Activated naive CD8-positive, alpha-beta T cell treated with anti-CD3 and anti-CD28 coated beads, Interleukin-2, amount 50 U/mL, for 16 hours (primary cell): ENCODE measurements around the gene UBE2H.
"Not testable (repeated sequence)": the region's sequence is repeated elsewhere in the genome, so short reads cannot be mapped to it uniquely, and the experiment has no call there.

Source experiments
- DNase-seq: peaks from one replicate; pipeline ENCODE4 v3.0.0-alpha.2; 2020; ENCODE audit warnings: low read depth, low spot score

UBE2H gene

GRCh38 chr7:129908181-129908580 lies 44.6 kb downstream of the UBE2H start:
- no peak for DNase-seq

DNA sequence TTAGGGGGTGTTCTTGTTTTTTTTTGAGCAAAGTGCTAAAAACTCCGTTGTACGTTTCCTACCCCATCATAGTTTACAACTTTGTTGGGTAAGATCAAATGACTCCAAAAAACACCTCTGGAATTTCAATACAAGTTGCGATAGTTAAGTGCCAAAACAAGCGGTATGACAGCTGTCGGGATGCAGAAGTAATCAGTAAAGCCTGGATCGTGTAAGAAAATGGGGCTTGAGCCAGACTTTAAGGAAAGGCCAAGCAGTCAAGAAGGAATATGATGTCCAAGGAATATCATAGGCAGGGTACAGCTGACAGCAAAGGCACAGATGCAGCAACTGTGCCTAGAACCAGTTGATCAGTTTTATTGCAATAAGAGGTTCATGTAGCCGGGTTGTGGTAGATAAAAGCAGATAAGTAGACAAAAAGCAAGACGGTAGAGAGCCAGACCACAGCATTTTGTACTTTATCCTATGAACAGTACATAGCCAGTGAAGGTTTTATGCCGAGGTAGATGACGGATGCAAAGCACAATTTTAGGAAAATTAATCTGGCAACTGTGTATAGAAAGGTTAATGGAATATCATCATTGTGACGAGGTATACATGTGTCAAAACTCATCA lies 45.5 kb downstream of the UBE2H start:
- DNase-seq: no peak

DNA sequence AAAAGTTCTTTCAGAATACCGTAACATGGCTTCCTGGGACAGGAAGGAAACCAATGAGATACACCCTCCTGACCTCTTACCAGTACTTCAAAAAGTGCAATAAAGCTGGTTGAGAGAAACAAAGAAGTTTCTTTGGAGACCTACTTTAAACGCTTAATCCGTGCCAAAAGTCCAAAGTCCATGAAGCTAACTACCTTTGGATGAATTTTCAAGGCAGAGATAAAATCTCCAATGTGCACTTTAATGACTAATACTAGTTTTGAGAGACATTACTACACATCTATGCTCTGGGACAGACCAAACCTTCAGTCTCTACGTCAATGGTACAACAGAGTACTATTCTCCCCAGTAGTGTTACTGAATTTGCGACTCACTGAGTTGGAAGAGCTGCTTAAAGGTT lies 46.1 kb downstream of the UBE2H start:
- DNase-seq: no peak

DNA sequence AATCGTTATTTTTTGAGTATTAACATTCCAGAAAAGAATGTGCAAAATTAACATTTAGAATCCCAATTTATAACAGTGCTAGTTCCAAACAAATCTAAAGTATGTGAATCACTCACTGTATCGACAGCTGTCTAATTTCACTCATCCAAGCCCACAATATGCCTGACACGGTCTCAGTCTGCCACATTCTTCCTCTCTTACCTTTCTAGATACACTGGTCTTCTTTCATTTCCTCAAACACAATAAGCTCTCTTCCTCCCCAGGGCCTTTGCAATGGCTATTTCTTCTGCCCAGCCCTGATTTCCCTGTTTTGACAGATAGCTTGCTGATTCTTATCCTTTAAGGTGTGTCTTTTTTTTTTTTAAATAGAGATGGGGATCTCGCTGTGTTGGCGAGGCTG lies 48.8 kb downstream of the UBE2H start:
- DNase-seq: no peak

DNA sequence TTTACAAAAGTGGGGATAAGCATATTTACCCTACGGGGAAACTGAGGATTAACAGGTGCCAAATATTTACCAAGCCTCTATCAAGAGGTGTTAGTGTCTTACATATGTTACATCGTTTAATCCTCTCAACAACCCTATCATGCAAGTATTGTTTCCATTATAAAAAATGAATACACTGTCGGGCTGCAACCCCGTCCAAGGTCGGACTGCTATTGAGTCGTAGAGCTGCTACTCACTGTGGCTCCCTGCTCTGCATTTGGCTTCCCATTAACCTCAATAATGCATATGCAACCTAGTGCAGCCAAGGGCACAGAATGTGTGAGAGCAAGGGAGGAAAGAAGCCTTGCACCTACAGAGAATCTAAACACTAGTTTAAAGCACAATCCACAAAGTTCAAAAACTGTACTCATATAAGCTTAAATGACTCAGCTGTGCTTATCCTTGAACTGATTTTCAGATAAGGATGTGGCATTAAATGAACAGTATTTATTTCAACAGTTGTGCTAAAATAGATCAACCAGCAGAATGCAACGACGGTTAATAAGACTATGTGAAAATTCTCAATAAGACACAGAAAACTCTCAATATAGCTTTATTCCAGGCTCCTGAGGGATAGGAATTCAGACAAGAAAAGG lies 49.9 kb downstream of the UBE2H start:
- DNase-seq: no peak

DNA sequence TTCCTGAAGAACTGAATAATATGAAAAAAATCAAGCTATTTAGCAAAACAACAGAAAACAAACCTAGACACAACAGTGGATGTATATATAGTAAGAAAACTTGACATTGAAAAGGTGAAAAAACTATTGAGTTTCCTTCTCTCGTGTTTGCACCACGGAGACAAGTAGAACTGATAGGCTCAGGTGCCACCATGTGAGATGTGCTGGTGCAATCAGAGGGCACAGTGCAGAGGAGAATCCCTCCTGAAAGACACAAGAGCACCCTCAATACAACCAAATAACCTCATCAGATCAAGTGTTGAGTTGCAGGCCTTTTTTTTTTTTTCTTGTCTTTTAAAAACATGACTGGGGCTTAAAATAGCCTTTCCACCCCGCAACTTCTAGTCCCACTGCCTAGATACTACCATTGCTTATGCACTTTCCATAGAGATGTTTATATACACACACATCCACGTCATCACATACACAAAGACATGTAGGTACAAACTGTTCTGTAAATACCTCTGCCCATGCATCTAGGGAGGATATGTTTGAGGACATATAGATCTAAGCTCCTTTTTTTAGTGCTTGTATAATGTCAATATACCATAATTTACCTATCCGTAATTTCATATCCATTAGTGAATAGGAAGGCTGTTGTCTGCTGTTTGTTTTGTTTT lies 54.1 kb downstream of the UBE2H start:
- DNase-seq: no peak

DNA sequence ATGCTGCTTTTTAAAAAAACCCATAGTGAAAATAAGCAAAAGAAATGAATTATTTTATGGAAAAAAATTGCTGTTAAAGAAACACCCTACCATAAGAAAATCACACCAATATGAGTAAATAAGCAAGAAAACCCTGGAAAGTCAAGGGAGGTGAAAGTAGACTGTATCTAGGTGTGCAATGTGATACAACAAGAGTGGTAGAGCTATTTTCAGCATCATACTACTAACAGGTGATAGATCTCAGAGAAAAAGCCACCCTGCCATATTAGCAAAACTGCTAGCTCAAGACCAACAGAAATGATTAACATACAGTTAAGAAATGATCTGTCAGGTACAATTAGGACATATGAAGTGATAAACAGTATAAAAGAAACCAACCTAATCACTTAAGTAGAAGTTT lies 54.8 kb downstream of the UBE2H start:
- DNase-seq: no peak

- no peak for DNase-seq
Measured at GRCh38 chr7:129896568-129897382, 56.0 kb downstream of the UBE2H start.

DNA sequence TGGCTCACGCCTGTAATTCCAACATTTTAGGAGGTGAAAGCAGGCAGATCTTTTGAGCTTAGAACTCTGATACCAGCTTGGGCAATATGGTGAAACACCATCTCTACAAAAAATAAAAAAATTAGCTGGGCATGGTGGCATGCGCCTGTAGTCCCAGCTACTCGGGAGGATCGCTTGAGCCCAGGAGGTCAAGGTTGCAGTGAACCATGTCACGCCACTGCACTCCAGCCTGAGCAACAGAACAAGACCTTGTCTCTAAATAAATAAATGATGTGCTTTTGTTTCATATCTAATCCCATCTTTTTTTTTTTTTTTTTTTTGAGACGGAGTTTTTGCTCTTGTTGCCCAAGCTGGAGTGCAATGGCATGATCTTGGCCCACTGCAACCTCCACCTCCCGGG lies 58.6 kb downstream of the UBE2H start:
- DNase-seq: not testable (repeated sequence)

DNA sequence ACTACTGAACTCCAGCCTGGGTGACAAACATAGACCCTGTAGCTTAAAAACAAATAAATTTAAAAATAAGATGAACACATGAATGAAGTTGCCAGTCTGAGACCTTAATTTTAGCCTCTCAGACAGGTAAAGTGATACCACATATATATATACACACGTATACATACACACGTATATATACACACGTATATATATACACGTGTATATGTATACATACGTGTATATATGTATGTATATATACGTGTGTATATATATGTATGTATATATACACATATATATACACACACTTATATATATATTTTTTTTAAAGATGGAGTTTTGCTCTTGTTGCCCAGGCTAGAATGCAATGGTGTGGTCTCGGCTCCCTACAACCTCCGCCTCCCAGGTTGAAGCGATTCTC lies 62.7 kb downstream of the UBE2H start:
- no peak for DNase-seq

- no peak for DNase-seq
Measured at GRCh38 chr7:129889133-129889844, 63.5 kb downstream of the UBE2H start.

GRCh38 chr7:129887865-129888264 lies 64.9 kb downstream of the UBE2H start:
- DNase-seq: no peak

- no peak for DNase-seq
Measured at GRCh38 chr7:129886818-129887186, 66.0 kb downstream of the UBE2H start.

DNA sequence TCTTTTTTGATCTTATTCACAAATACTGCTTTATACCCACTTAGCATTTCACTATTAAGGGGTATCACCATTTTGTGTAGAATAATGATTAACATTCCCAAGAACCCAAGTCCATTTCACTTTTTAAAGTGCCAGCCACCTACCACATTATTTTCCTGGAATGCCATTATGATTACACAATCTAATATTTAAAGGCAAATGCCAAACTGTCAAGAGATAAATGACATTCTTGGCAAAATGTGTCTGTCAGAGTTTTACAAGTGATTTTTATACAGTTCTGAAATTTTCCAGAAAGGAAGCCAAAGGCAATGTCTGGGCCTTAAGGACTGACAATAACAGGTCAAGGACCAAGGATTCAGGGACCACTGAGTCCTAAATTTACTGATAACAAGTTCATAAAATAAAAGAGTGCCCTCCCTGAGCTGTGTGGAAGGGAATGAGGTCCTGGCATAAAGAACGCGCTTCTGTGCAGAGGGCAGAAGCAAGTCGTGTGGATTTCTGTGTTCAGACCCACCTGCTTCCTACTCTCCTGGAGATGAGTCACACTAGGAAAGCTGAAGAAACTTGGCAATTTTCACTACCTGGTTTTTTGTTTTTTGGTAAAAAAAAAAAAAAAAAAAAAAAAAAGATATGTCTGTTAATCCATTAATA lies 66.5 kb downstream of the UBE2H start:
- no peak for DNase-seq

- DNase-seq: no peak
Measured at GRCh38 chr7:129884495-129884894, 68.3 kb downstream of the UBE2H start.

GRCh38 chr7:129883151-129883550 lies 69.6 kb downstream of the UBE2H start:
- no peak for DNase-seq

GRCh38 chr7:129882531-129882930 lies 70.2 kb downstream of the UBE2H start:
- no peak for DNase-seq

DNA sequence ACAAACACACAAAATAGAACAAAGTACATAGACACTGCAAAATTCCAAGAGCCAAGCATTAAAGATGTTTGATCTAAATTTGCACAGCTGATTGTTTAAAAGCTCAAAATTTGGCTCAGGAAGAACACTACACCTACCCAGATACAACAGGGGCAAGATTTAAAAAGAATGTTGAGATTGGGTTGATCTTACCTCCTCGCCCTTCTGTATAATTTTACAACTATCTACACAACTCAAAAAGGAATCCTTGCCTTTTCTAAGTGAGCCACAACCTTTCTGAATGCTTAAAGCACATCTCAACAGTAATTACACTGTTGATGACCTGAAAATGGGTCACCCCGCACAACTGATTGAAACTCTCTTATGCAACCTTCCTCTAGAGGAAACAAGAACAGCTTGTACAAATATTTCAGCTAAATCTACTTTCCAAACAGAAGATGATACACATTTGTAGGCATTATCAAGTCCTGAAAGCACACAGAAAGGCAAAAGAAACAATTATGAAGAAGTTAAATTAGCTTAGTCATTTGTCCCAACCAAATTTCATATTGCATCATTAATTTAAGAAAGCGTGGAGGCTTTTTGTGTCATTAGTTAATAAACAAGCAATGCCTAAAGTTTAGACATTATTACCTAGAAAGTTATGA lies 75.5 kb downstream of the UBE2H start:
- DNase-seq: no peak

DNA sequence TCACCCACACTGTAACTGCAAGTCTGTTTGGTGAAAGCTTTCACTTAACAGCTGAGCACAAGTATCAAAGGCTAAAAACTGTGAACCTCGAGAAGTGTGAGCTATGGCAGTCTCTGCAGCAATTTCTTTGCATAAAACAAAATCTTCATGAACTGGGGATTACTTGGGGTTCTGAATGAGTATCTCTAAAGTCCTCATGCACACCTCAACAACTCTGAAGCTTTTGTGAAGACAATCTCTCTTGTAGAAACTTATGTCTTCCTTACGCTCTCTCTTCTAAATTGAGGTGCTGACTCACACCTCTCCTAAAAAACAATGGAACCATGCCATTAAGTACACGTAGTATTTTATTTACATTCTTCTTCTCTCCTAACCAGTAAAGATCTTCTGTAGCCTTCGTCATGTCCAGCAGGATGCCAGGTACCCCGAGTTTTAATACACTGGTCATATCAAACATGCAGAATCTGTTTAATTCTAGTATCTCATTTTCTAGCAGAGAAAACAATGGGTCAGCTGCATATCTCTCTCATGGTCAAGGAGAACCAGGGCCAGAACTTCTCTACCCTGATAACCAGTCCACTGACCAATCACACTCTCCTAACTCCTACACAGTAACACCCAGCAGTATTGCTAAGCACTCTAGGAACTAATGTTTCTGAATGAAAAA lies 76.9 kb downstream of the UBE2H start:
- DNase-seq: no peak

- no peak for DNase-seq
Measured at GRCh38 chr7:129875160-129875559, 77.6 kb downstream of the UBE2H start.
